ENCODE results near the gene CCDC51.

The CCDC51 gene

GRCh38 chr3:48433472-48434118 is 6.3 kb downstream of the CCDC51 start:
- no peak for DNase-seq

GRCh38 chr3:48432411-48433371 is 7.2 kb downstream of the CCDC51 start:
- no peak for DNase-seq

- no peak for DNase-seq
Observed at GRCh38 chr3:48431224-48432029, 8.5 kb downstream of the CCDC51 start.

- DNase-seq, result no peak
Observed at GRCh38 chr3:48430708-48431101, 9.2 kb downstream of the CCDC51 start.

- no peak for DNase-seq
Observed at GRCh38 chr3:48429960-48430707, 9.8 kb downstream of the CCDC51 start, which contains the start of gene PLXNB1. TSS of gene PLXNB1 (minus strand) at chr3:48430086. CDS start at chr3:48424611, 5,475 bp downstream.

DNA sequence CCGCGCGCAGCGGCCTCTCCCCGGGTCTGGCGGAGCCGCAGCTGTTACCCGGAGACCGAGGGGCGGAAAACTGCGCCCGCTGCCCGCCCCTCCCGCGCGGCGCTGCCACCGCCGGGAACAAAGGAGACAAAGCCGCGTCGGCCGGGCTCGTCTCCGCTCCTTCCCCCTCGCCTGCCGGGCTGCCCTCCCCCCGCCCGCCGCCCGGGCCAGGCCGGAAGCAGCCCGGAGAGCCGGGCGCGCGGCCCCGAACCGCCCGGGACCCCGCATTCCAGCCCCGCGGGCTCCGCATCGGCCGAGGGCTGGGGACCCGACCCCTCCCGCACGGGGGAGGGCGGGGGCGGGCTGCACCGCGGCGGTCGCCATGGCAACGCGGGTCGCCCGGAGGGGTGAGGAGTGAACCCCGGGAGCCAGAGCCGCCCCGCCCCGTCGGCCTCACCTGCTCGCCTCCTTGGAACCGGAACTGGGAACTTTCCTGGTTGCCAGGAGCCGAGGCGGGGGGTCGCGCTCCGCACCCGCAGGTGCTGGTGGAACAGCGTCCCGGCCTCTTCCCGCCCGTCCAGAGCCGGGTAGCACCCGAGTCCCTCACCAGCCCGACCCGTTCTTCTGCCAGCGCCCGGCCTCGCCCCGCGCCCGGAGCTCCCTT is 10.5 kb downstream of the CCDC51 start:
- peak; percentile 72 for DNase-seq

GRCh38 chr3:48428572-48429316 is 11.2 kb downstream of the CCDC51 start:
- no peak for DNase-seq

DNA sequence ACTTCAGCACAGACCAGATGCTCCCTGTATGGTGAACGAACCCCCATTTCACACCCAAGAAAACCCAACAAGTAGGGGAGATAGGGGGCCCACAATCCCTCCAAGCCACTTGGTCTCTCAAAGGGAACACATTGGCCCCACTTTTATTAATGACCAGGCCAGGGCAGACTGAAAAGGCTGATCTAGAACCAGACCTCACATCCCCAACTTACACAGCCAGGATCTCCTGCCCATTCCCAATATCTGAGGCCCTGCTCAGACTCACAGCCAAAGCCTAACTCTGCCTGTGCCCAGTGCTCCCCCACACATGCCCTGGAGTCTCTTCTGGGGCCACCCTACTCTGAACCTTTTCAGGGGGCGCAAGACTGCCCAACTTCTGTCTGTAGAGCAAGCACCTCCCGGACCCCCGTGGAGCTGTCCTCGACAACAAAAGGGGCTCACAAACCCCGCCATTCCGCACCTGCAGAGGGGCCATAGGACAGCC is 11.8 kb downstream of the CCDC51 start:
- no peak for DNase-seq

GRCh38 chr3:48427630-48427962 is 12.3 kb downstream of the CCDC51 start:
- no peak for DNase-seq

GRCh38 chr3:48426944-48427629 is 12.8 kb downstream of the CCDC51 start:
- no peak for DNase-seq

- no peak for DNase-seq
Observed at GRCh38 chr3:48426401-48426909, 13.5 kb downstream of the CCDC51 start.

- no peak for DNase-seq
Observed at GRCh38 chr3:48425281-48425812, 14.6 kb downstream of the CCDC51 start.

DNA sequence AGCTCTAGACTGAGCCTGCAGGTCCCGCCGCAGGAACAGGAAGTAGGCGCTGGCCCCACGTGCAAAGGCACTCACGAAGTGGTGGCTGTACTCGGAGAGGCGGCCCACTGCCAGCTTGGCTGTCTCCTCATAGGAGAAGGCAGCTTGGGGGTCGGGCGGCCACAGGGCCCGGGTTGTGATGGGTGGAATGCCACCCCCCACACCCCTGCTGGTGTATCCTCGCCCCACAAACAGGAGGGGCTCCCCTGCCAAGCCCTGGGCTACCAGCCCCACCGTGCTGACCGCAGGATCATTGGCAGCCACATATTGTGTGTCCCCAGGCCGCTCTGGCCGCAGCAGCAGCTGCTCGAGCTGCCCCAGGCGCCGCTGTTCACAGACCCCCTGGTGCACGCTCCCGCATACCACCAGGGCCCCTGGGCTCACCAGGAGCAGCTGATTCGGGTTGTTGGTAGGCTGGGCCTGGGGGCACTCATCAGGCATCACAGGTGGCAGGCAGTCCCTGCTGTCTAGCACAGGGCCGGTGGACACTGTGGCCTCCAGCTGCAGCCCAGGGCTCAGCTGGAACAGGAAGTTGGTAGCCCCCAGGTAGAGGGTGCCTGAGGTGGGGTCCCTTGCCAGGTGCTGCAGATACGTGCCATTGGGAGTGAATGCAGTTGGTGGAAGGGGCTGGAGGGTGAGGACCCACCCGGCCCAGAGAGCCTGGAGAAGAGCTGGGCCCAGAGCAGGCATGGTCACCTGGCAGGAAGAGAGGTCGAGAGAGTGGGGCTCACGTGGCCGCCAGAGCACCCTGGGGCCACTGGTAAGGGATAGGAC is 15.8 kb downstream of the CCDC51 start:
- DNase-seq, result no peak

DNA sequence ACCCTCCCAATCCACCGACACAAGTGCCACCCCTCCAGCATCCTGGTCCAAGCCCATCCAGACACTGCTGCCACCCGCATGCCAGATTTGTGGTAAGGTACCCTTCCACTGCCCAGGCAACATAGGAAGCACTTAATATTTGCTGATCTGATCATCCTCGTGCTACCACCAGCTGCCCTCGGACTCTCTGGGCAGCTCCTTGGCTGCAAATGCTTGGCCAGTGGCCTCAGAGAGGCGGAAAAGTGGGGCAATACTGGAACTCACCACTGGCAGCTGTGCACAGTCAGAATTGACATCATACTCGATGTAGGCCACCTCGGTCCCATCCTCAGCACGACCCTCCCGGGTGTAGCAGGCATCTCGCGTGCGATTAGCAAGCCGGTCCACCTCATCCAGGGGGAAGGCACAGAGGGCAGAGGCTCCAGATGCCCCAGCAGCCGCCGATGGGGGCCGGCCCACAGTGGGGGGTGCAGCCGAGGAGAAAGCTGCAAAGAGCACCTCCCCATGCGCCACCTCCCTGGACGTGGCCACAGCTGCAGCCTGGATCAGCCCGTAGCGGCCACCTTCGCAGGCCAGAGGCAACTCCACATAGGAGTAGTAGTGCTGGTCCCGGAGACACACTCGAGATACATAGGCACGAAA is 16.6 kb downstream of the CCDC51 start:
- DNase-seq, result no peak

- no peak for DNase-seq
Observed at GRCh38 chr3:48422681-48423080, 17.2 kb downstream of the CCDC51 start.

GRCh38 chr3:48422272-48422671 is 17.6 kb downstream of the CCDC51 start:
- no peak for DNase-seq

- no peak for DNase-seq
Observed at GRCh38 chr3:48420561-48420960, 19.4 kb downstream of the CCDC51 start.

DNA sequence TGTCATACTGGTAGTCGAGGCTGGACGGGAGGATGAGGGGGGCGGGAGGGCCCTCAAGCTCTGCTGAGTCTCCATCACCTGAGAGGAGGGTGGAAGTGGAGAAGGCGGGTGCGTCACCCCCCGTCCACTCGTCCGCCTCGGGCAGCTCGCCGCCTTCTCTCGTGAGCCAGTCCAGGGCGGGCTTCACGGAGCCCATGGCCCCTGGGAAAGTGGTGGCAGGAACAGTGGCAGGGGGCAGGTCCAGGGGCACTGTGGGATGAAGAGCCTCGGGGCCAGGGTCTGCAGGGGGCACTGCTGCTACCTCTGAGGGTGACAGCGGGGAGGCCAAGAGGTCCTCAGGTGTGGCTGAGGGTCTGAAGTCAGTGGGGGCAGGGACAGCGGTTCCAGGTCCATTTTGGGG is 20.3 kb downstream of the CCDC51 start:
- DNase-seq, result no peak

- no peak for DNase-seq
Observed at GRCh38 chr3:48419149-48419548, 20.8 kb downstream of the CCDC51 start.
